H54 (cell line): ENCODE data around the gene EFEMP1.

ENCODE experiments used
- DNase-seq: peaks from one replicate; pipeline ENCODE4 v3.0.0; 2011; ENCODE audit warnings: low spot score, mixed read lengths; ENCODE audit not compliant: insufficient read length
- FAIRE-seq: peaks from 3 replicates; lab custom pipeline; 2011; peaks lifted over from hg19 to GRCh38; lab: Jason Lieb, UNC
- POLR2A ChIP-seq: IDR thresholded peaks from 2 replicates; pipeline ENCODE4 v1.6.1; 2011; ENCODE audit warnings: low read depth, mild to moderate bottlenecking, low read length

Gene EFEMP1

DNA sequence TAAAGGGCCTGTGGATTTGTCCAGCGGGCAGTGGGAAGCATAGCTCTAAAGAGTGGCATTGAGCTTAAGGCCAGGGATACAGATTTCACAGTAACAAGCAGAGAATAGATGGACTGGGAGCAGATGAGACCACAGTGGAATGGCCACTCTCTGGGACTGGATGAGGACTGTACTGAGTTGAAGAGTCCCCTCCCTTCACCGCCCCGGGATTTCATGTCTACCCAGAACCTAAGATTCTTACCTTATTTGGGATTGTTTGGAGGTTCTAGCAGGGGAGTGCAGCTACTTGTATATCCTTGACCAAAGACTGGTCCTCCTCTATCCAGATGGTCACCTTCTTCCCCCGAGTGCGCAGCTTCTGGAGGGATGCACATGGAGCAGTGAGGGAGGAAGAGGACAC is 28.0 kb upstream of the EFEMP1 start:
- DNase-seq: no peak
- TF ChIP-seq POLR2A: no peak
- no peak for FAIRE-seq

DNA sequence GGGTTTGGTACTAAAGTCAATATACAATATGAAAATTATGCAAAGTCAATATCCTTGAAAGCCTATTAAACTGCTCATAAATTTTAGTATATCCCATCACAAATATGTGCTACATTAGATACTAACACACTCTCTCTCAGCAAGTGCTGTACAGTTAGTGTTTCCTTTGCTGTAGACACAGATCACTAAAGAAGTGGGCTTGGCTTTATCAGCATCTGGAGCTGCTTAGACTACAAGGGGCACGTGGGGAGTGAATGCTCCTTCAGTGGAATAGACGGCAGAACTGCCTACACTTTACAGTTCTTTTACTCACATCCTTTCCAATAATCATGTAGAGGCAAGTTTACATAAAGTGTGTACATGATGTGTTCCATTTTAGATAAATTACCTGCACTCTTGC is 26.0 kb upstream of the EFEMP1 start:
- TF ChIP-seq POLR2A: no peak

DNA sequence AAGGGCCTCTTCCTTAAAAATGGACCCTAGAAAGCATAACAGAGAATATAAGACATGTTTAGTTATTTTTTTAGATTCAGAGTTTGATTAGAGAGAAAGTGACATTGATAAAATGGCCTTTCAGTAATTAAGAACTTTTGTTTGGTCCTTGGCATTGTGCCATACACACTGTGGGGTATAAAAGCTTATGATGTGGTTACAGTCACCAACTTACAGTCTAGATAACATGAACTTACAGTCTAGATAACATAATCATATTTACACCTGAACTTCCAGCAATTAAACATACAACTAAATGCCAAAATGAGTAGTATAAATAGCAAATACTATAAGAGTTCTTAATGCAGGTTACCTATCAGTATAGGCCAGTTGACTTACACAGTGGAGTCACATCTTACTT is 25.6 kb upstream of the EFEMP1 start:
- FAIRE-seq (no peak), DNase-seq (no peak)
- no peak for TF ChIP-seq POLR2A

More for the DNA sequence above, 26.0 kb upstream of the EFEMP1 start:
- DNase-seq: no peak
- no peak for FAIRE-seq

DNA sequence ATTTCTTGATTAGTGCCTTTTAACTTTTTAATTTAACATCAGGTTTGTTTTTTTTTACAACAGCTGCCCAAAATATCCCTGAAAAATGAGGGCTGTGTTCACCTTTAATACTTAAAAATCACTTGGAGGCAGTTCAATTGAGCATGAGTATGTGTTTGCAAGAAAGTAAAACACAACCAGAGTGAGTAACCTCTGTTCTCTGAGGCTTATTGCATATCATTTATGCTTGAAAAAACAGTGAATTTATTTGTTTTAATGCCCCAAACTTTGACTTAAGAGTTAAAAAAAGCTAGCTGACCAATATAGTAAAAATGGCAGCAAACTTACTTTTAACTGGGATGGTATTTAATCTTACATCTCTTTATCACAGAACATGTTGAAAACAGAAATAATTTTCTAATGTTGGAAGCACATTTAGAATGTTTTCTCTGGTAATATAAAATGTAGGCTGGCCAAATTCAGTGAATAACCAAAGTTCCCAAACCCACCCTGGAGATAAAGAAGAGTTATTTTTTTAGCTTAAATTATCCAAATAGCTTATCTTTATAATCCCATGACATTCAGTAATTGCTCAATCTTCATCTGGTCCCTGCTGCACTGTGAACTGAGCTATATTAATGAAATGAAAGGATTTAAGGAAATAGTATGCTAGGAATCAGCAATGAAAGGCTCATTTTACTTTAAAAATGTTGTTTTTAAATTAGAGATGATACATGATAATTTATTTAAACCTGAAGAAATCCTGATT is 24.8 kb upstream of the EFEMP1 start:
- no peak for FAIRE-seq

DNA sequence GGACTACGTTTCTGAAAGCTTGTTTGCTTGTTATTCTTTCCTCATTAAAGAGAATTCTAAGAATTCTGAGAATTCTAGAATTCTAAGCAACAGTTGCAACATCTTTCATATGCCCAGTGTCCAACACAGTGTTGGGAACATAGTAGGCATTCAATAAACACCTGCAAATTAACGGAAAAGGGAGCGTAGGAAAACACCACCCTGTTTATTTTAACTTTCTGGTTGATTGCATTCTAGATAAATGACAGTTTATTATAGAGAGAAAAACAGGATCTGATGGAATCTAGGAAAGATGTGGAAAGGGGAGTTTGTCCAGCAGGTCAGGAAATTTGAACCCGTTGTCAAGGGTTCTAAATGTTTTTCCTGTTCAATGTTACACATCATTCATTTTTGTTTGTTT is 24.2 kb upstream of the EFEMP1 start:
- DNase-seq (no peak), FAIRE-seq (no peak)
- TF ChIP-seq POLR2A: no peak

More for the DNA sequence above, 24.8 kb upstream of the EFEMP1 start:
- DNase-seq: no peak
- no peak for TF ChIP-seq POLR2A

DNA sequence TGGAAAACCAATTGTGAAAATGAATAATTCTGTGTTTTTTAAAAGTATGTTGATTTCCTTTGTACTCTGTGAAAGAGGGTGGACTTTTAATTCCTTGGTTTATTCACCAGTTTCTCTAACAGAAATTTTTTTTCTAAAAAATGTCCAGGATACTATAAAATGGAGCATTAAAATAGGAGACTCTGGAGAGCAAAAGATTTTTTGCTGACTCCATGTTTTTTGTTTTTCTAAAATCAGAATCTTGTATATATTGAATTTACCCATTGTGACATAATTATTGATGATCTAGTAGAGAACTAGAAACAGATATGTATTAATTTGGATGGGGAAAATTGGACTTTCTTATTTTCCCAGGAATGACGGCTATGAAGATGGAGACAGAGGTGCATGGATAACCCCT is 23.2 kb upstream of the EFEMP1 start:
- FAIRE-seq: no peak
- DNase-seq: no peak

DNA sequence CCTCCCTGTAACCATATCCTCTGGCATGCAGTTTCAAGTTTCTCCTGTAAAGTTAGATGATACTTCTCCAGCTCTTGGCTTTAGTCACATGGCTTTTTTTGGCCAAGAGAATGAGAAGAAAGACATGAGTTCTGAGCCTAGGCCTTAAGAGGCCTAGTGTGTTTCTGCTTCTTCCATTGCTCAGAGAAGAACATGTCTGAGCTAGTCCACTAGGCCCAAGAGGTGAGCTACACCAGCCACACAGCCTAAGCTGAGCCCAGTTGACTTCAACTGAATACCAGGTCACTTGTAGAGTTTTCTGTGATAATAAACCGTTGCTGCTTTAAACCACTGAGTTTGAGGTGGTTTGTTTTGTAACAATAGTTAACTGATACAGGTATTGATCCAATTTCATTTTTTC is 19.9 kb upstream of the EFEMP1 start:
- no peak for FAIRE-seq

More for the DNA sequence above, 23.2 kb upstream of the EFEMP1 start:
- TF ChIP-seq POLR2A: no peak

DNA sequence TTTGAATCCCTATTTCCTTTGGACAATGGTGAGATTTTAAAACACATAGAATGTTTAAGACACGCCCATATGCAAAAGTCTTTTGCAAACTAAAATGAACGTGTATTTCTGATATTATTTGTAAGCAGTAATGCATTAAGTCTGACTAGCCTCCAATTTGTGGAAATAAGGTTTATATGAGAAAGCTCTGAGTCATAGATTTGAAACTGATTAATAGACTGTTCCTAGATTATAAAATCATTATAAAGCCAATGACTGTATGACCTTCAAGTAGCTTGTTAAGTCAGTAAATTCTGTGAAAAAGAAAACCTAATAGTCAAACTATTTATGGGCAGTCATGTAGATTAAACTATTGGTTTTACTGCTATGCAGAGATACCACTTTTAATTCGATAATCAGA is 12.8 kb upstream of the EFEMP1 start:
- no peak for FAIRE-seq
- no peak for TF ChIP-seq POLR2A
- no peak for DNase-seq

More for the DNA sequence above, 19.9 kb upstream of the EFEMP1 start:
- no peak for DNase-seq
- no peak for TF ChIP-seq POLR2A

DNA sequence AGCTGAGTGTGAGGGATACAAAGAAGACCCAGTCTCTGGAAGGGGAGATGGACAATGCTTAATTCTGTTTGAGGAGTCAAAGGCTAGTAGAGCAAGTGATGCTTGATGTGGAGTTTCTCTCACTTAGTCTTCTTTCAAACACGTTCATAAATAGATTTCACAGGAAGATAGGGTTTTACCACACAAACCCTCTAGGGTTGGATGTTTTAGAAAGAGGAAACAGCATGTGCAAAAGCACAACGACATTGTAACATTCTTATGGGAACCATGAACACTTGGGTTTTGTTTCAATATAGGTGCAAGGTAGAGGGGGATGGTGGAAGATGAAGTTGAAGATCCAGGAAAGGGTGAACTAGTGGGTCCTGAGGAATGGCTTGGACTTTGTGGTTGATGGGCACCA is 10.8 kb upstream of the EFEMP1 start:
- FAIRE-seq: no peak
- DNase-seq: no peak

DNA sequence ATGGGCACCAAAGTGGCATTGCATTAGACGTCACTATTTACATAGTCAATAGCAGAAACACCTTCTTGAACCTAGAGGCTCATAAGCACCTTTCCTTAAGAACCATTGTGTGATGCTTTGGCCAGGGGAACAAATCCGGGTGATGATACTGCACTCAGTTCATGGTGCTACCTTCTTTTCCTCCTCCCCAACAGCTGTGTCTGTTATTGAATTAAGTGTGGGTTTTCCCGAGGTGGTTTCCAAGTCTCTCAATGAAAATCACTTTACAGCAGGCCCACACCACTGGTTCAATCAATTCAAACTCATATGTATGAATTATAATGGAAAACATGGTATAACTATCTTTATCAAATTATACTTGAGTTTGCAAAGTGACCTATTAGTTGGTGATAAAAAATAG is 9.3 kb upstream of the EFEMP1 start:
- FAIRE-seq: no peak
- no peak for TF ChIP-seq POLR2A

More for the DNA sequence above, 10.8 kb upstream of the EFEMP1 start:
- TF ChIP-seq POLR2A: no peak

DNA sequence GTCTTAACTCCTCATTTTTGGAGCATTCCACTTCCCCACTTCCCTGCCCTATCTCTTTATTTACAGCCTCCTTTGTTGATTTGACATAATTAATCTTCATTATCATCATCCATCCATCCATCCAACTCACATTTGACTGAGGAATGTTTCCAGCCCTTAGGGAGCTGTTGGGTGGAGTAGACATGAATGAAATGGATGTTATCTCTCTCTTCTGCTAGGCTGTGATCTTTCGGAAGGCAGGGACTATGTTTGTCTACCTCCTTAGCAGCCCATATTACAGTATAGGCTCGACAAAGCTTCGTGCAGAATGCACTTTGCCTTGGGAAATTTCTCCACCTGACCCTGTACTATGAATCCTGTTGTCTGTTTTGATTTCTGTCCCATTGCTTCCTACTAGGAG is 7.7 kb upstream of the EFEMP1 start:
- DNase-seq (no peak), FAIRE-seq (no peak)
- TF ChIP-seq POLR2A: no peak

More for the DNA sequence above, 9.3 kb upstream of the EFEMP1 start:
- no peak for DNase-seq

DNA sequence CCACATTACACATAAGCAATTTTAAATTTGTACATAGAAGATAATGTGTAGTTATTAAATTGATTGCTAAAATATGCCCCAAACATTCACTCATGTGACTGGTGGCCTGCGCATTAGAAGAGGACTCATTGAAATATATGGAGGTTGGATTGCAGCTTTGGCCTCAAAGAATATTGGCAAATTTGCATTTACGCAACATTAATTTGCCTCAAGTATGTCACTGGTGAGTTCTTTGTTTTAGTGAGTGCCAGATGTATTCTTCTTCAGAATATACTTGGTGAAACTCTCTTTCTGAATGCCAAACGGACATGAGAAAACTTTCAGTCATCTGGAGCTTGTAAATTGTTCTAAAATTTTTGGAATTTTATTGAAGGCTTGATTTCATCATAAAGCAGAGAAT is 5.9 kb upstream of the EFEMP1 start:
- DNase-seq (no peak), FAIRE-seq (no peak)
- no peak for TF ChIP-seq POLR2A

DNA sequence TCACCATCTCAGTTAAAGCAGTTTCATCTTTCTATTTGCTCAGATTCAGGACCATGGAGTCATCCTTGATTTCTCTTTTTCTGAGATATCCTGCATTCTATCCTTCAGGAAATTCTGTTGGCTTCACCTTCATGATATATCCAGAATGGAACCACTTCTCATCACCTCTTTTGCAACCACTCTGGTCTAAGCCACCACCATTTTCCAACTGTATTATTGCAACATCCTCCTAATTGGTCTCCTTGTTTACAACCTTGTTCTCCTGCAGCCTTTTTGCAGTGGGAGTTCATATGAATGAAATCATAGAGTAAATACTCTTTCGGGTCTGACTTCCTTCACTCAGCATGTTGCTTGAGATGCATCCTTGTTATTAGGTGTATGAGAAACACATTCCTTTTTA is 3.4 kb upstream of the EFEMP1 start:
- FAIRE-seq (no peak), DNase-seq (no peak)
- no peak for TF ChIP-seq POLR2A

DNA sequence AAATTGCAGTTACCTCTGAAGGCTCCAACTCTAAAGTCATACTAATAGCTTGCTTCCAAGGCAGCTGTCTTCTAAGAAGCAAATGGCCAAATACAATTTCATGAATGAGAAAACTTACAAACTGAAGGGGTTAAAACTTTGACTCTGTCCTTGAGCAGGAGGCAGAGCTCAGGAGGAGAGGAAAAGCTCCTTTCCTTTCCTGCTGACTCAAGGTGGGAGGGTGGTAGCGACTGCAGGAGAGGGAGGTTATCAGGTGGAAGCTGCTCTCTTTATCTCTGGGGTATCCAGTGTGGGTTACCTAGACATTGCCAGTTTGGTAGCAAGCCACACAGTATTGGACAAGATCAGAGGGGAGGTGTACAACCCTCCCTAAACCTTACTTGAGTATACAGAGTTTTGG is 2.7 kb upstream of the EFEMP1 start:
- no peak for FAIRE-seq
- DNase-seq: no peak
- TF ChIP-seq POLR2A: no peak

DNA sequence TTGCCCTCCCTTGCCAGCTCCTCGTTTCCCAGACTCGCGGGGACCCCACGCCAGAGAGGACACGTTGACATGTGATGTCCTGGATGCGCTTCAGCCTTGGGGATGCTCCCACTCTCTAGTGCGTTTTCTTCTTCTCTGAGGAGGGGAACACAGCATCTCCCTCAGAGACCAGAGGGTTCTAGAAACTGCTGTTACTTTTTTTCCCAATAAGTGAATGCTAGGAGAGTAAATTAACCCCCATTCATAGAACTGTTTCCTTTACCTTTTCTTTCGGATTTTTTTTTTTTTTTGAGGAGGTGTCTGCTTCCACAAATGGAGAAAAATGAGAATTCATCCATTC is 370 bp upstream of the EFEMP1 start:
- no peak for DNase-seq
- no peak for TF ChIP-seq POLR2A
- FAIRE-seq: no peak
